HL-60 (cell line): ENCODE results near the gene SCN2A.

Experiments used
- GABPA ChIP-seq: IDR thresholded peaks from 2 replicates; pipeline ENCODE4 v1.6.1; 2012; ENCODE audit warnings: low read depth
- POLR2AphosphoS5 ChIP-seq: IDR thresholded peaks from 2 replicates; pipeline ENCODE4 v1.6.1; 2012; ENCODE audit warnings: low read depth
- TF ChIP-seq, protein P1 (sequence below): IDR thresholded peaks from one replicate; pipeline ENCODE4 v1.5.1; 2011; ENCODE audit warnings: low read length, control low read depth, inconsistent platforms; ENCODE audit not compliant: insufficient read depth
- TF ChIP-seq, protein P2 (sequence below): IDR thresholded peaks from 2 replicates; pipeline ENCODE4 v1.6.1; 2012; ENCODE audit warnings: low read depth; ENCODE audit not compliant: insufficient replicate concordance

DNA sequence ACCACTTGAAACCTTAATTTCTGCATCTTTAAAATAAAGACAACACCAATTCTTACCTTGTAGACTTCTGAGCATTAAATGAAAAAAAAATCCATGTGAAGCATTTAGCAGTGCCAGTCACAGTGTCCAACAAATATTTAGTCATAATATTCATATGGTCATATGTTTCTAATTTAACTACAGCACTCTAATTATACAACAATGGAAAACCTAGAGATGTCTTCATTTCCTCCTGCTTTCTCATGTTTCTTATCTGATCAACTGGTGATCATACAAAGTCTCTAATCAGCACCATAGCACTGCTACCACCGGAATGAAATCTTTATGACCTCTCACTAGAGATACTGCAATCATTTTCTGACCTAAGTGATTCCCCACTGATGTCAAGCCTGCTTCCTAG is 25.1 kb upstream of the SCN2A start:
- TF ChIP-seq, protein P1, sequence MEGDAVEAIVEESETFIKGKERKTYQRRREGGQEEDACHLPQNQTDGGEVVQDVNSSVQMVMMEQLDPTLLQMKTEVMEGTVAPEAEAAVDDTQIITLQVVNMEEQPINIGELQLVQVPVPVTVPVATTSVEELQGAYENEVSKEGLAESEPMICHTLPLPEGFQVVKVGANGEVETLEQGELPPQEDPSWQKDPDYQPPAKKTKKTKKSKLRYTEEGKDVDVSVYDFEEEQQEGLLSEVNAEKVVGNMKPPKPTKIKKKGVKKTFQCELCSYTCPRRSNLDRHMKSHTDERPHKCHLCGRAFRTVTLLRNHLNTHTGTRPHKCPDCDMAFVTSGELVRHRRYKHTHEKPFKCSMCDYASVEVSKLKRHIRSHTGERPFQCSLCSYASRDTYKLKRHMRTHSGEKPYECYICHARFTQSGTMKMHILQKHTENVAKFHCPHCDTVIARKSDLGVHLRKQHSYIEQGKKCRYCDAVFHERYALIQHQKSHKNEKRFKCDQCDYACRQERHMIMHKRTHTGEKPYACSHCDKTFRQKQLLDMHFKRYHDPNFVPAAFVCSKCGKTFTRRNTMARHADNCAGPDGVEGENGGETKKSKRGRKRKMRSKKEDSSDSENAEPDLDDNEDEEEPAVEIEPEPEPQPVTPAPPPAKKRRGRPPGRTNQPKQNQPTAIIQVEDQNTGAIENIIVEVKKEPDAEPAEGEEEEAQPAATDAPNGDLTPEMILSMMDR, result no peak
- no peak for TF ChIP-seq POLR2AphosphoS5
- TF ChIP-seq, protein P2, sequence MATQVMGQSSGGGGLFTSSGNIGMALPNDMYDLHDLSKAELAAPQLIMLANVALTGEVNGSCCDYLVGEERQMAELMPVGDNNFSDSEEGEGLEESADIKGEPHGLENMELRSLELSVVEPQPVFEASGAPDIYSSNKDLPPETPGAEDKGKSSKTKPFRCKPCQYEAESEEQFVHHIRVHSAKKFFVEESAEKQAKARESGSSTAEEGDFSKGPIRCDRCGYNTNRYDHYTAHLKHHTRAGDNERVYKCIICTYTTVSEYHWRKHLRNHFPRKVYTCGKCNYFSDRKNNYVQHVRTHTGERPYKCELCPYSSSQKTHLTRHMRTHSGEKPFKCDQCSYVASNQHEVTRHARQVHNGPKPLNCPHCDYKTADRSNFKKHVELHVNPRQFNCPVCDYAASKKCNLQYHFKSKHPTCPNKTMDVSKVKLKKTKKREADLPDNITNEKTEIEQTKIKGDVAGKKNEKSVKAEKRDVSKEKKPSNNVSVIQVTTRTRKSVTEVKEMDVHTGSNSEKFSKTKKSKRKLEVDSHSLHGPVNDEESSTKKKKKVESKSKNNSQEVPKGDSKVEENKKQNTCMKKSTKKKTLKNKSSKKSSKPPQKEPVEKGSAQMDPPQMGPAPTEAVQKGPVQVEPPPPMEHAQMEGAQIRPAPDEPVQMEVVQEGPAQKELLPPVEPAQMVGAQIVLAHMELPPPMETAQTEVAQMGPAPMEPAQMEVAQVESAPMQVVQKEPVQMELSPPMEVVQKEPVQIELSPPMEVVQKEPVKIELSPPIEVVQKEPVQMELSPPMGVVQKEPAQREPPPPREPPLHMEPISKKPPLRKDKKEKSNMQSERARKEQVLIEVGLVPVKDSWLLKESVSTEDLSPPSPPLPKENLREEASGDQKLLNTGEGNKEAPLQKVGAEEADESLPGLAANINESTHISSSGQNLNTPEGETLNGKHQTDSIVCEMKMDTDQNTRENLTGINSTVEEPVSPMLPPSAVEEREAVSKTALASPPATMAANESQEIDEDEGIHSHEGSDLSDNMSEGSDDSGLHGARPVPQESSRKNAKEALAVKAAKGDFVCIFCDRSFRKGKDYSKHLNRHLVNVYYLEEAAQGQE, result no peak
- no peak for TF ChIP-seq GABPA
